GM12875 (cell line): ENCODE data around the gene TLCD3B.

Experiments used
- H3K4me3 ChIP-seq: one replicate; pipeline ENCODE4 v1.5.1; 2011; ENCODE audit warnings: low read depth, low read length, control low read depth
- TF ChIP-seq, protein P1 (sequence below): IDR thresholded peaks from 2 replicates; pipeline ENCODE4 v1.5.1; 2011; ENCODE audit warnings: low read depth, mild to moderate bottlenecking, control low read depth, inconsistent platforms, low read length, moderate library complexity, borderline replicate concordance; ENCODE audit not compliant: insufficient read depth

The TLCD3B gene

GRCh38 chr16:30007378-30007895, 23.6 kb downstream of the TLCD3B start:
- TF ChIP-seq, protein P1, sequence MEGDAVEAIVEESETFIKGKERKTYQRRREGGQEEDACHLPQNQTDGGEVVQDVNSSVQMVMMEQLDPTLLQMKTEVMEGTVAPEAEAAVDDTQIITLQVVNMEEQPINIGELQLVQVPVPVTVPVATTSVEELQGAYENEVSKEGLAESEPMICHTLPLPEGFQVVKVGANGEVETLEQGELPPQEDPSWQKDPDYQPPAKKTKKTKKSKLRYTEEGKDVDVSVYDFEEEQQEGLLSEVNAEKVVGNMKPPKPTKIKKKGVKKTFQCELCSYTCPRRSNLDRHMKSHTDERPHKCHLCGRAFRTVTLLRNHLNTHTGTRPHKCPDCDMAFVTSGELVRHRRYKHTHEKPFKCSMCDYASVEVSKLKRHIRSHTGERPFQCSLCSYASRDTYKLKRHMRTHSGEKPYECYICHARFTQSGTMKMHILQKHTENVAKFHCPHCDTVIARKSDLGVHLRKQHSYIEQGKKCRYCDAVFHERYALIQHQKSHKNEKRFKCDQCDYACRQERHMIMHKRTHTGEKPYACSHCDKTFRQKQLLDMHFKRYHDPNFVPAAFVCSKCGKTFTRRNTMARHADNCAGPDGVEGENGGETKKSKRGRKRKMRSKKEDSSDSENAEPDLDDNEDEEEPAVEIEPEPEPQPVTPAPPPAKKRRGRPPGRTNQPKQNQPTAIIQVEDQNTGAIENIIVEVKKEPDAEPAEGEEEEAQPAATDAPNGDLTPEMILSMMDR: no peak
- H3K4me3 ChIP-seq: no peak overlapping the region

DNA sequence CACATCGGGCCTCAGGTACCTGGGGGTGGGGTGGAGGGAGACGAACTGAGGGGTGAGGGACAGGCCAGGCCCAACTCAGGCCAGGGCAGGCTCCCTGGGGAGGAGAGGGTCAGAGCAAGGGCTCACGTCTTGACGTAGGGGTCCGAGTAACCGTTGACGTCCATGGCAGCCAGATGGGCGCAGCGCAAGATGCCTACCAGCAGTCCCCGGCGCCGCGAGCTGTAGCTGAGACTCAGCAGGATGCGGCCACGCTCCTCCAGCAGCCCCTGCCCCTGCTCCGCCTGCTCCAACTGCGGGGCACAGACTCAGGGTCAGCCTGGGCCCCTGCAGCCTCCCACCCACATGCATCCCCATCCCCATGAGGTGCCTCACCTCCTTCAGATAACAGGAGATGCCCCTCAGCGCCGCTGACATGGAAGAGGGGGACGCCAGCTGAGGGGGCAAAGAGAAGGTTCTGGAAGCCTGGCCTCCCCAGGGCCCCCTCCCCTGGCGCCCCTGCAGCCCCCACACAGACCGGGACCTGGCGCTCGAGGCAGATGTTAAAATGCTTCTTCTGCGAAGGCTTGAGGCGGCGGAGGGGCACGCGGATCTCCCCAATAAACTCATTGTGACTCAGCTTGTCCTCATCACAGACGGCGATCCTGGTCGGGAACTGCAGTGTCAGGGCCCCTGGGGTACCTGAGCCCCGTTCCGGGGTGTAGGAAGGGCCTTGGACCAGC, 24.3 kb downstream of the TLCD3B start:
- no peak overlapping the region for H3K4me3 ChIP-seq
- TF ChIP-seq, protein P1: no peak

DNA sequence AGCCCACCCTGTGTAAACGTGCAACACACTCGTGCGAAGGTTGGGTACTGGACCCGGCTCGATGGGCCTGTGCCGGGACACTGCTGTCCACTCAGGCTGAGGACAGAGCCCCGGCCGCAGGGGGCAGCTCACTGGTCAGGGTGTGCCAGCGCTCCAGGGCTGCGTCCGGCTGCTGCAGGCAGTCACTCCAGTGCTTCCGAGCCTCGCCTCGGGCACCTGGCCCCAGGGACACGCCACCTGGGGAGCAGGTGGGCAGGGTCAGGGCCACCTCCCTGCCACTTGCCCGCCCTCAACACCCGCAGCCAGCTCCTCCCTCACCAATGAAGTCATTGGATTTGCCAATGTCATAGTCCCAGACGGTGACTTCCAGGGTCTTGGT, 25.0 kb downstream of the TLCD3B start:
- TF ChIP-seq, protein P1: no peak
- H3K4me3 ChIP-seq: no peak overlapping the region

GRCh38 chr16:30005341-30006094, 25.6 kb downstream of the TLCD3B start:
- no peak overlapping the region for H3K4me3 ChIP-seq
- TF ChIP-seq, protein P1: peak; percentile 75

DNA sequence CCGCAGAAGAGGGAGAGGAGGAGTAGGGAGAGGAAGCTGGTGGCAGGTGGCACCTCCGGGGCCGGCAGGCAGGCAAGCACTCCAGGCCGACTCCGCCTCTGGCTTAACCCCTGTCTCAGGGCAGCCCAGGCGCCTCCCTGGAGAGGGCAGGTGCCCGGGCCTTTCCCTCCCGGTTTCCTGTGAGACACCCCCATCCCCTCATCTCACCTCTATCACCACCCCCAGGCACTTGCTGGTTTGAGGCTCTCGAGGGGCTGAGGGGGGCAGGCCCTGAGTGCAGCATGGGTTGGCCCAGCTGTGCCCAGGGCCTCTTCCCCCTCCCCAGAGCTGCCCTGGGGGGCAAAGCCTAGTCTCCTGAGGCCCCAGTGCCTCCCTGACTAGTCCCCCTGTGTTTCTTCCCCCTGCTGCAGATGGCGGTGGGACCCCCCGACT, 26.2 kb downstream of the TLCD3B start:
- H3K4me3 ChIP-seq: no peak overlapping the region
- TF ChIP-seq, protein P1: no peak

DNA sequence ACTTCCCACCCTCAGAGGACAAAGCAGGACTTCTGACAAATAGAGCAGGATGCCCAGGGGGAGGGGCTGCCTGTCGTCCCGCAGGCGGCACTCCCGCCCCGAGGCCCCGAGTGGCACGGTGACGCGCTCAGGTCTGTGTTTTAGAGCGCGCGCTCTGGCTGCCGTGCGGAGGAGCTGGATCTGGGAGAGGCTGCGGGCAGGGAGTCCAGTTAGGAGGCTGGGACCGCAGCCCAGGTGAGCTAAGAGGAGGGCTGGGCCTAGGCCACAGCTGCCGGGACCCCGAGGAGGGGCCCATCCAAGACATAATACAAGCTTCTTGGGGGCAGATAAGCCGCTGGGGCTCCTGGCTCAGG, 26.7 kb downstream of the TLCD3B start:
- TF ChIP-seq, protein P1: no peak
- H3K4me3 ChIP-seq: no peak overlapping the region

GRCh38 chr16:30003670-30004423, 27.2 kb downstream of the TLCD3B start:
- TF ChIP-seq, protein P1: no peak
- H3K4me3 ChIP-seq: no peak overlapping the region
